Esophagus muscularis mucosa (tissue), 3 donors: Measurements from ENCODE around the gene NDUFB2.
A peak's percentile ranks its signal among the peaks of the same experiment; 100 is the strongest.

Experiments used
- CTCF ChIP-seq, 3 experiments: fragments of 200-600 bp in 2 of 3; fragments of 450-650 bp in 1 of 3; sonication (generic) in 2 of 3; IDR thresholded peaks; one replicate each; pipeline ENCODE4 v1.5.1; 2017 to 2019; ENCODE audit warnings: antibody characterized with exemption in 3 of 3, mild to moderate bottlenecking in 2 of 3, moderate library complexity in 1 of 3
- POLR2AphosphoS5 ChIP-seq, 2 donors: sonication (generic); formaldehyde crosslinking; IDR thresholded peaks; one replicate each; pipeline ENCODE4 v1.6.1; 2017; ENCODE audit warnings: antibody characterized with exemption in 2 of 2

GRCh38 chr7:140661124-140661523 lies 35.4 kb upstream of the NDUFB2 start:
- TF ChIP-seq CTCF (IDR thresholded peaks at IDR 0.05) (peak; percentile 2 to 23 (median 16)), POLR2AphosphoS5 (IDR thresholded peaks at IDR 0.05) (no peak)
